Trophoblast cell (in vitro differentiated cells and primary cell): Measurements from ENCODE around the gene CELA2B.
"Not testable (repeated sequence)": the region's sequence is repeated elsewhere in the genome, so short reads cannot be mapped to it uniquely, and the experiment has no call there.

ENCODE experiments used
- DNase-seq, 2 donors: peaks; one replicate each; pipeline ENCODE4 v3.0.0-alpha.2; 2016
- H2AFZ ChIP-seq: 2 replicates; pipeline ENCODE4 v1.6.1; 2013; ENCODE audit warnings: low read length, moderate library complexity, mild to moderate bottlenecking; ENCODE audit not compliant: insufficient read depth, poor library complexity
- H2AK5ac ChIP-seq: 2 replicates; pipeline ENCODE4 v1.6.1; 2013; ENCODE audit warnings: mild to moderate bottlenecking, low read length
- H2BK120ac ChIP-seq: 2 replicates; pipeline ENCODE4 v1.6.1; 2013; ENCODE audit warnings: low read length, mild to moderate bottlenecking, moderate library complexity; ENCODE audit not compliant: insufficient read depth, poor library complexity
- H2BK12ac ChIP-seq: 2 replicates; pipeline ENCODE4 v1.6.1; 2013; ENCODE audit warnings: mild to moderate bottlenecking, low read length, moderate library complexity
- H2BK5ac ChIP-seq: 2 replicates; pipeline ENCODE4 v1.6.1; 2013; ENCODE audit warnings: low read length, low read depth, moderate library complexity, mild to moderate bottlenecking; ENCODE audit not compliant: poor library complexity
- H3K14ac ChIP-seq: 2 replicates; pipeline ENCODE4 v1.6.1; 2013; ENCODE audit warnings: mild to moderate bottlenecking, low read length
- H3K18ac ChIP-seq: 2 replicates; pipeline ENCODE4 v1.6.1; 2013; ENCODE audit warnings: mild to moderate bottlenecking, low read length
- H3K23ac ChIP-seq: 2 replicates; pipeline ENCODE4 v1.6.1; 2013; ENCODE audit warnings: low read length
- H3K27ac ChIP-seq: 2 replicates; pipeline ENCODE4 v1.5.1; 2013; ENCODE audit warnings: low read depth, mild to moderate bottlenecking, inconsistent platforms, low read length, moderate library complexity
- H3K27me3 ChIP-seq: 2 replicates; pipeline ENCODE4 v1.6.1; 2013; ENCODE audit warnings: inconsistent platforms, mild to moderate bottlenecking, low read length, moderate library complexity; ENCODE audit not compliant: insufficient read depth
- H3K36me3 ChIP-seq, 2 experiments: 1 replicate in 1 of 2; 2 replicates in 1 of 2; pipeline ENCODE4 v1.6.1; 2013; ENCODE audit warnings: low read length in 2 of 2, mild to moderate bottlenecking in 2 of 2, moderate library complexity in 1 of 2; ENCODE audit not compliant: insufficient read depth in 2 of 2, control insufficient read depth in 1 of 2
- H3K4ac ChIP-seq: 2 replicates; pipeline ENCODE4 v1.6.1; 2013; ENCODE audit warnings: low read depth, mild to moderate bottlenecking, low read length, moderate library complexity
- H3K4me1 ChIP-seq, 2 experiments: 1 replicate in 1 of 2; 2 replicates in 1 of 2; pipeline ENCODE4 v1.6.1; 2013; ENCODE audit warnings: low read length in 2 of 2, mild to moderate bottlenecking in 2 of 2, moderate library complexity in 1 of 2; ENCODE audit not compliant: insufficient read depth in 2 of 2, control insufficient read depth in 1 of 2
- H3K4me2 ChIP-seq: 2 replicates; pipeline ENCODE4 v1.6.1; 2013; ENCODE audit warnings: inconsistent platforms, mild to moderate bottlenecking, low read length, moderate library complexity
- H3K4me3 ChIP-seq: 2 replicates; pipeline ENCODE4 v1.5.1; 2013; ENCODE audit warnings: mild to moderate bottlenecking, low read depth, low read length, inconsistent platforms
- H3K79me1 ChIP-seq: one replicate; pipeline ENCODE4 v1.6.1; 2013; ENCODE audit warnings: low read length
- H3K79me2 ChIP-seq: 2 replicates; pipeline ENCODE4 v1.6.1; 2013; ENCODE audit warnings: low read length, mild to moderate bottlenecking; ENCODE audit not compliant: control insufficient read depth, insufficient read depth, poor library complexity
- H3K9ac ChIP-seq: 2 replicates; pipeline ENCODE4 v1.6.1; 2013; ENCODE audit warnings: mild to moderate bottlenecking, low read length
- H3K9me3 ChIP-seq: 2 replicates; pipeline ENCODE4 v1.6.1; 2013; ENCODE audit warnings: low read depth, mild to moderate bottlenecking, control low read depth, inconsistent platforms, low read length; ENCODE audit not compliant: insufficient read depth
- H4K12ac ChIP-seq: 2 replicates; pipeline ENCODE4 v1.6.1; 2013; ENCODE audit warnings: low read depth, mild to moderate bottlenecking, low read length, moderate library complexity
- H4K8ac ChIP-seq: 2 replicates; pipeline ENCODE4 v1.6.1; 2013; ENCODE audit warnings: low read depth, mild to moderate bottlenecking, low read length, moderate library complexity
- H4K91ac ChIP-seq: one replicate; pipeline ENCODE4 v1.6.1; 2013; ENCODE audit warnings: low read depth, mild to moderate bottlenecking, low read length, moderate library complexity
- WGBS: extraction: QIAGEN DNeasy Blood & Tissue Kit; methylation state at CpG from one replicate; pipeline ENCODE4 v1.1.7; 2013; ENCODE audit warnings: missing lambda C conversion rate; ENCODE audit not compliant: insufficient read length, insufficient coverage; ENCODE audit errors: extremely low coverage; 5-methylcytosine and 5-hydroxymethylcytosine counted together

CELA2B gene

DNA sequence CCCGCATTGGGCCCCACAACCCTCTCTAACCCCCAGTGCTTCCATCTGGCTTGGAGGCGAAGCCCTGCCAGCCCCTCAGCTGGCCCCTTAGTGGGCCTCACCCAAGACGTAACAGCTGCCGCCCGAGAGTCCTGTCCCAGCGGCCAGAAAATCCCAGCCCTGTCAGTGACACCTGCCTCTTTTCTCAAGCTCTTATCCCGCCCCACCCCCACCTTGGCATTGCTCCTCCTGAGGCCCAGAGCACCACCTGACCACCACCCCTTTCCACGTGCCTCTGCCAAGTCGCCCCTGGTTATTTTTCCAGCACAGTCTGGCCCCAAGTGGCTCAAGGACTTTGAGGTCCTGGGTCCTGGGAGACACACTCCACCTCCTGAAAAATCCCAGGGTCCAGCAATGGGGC lies 43.6 kb upstream of the CELA2B start:
- Histone ChIP-seq H2BK12ac (no peak overlapping the region), H4K91ac (no peak overlapping the region), H3K23ac (no peak overlapping the region), H3K4ac (no peak overlapping the region), H3K79me2 (no peaks in the 10 kb centered on the region), H3K27ac (no peak overlapping the region), H3K9me3 (peaks cover 3% of the 10 kb centered on the region), H3K18ac (no peak overlapping the region), H2BK5ac (no peak overlapping the region), H3K4me2 (no peak overlapping the region), H3K4me1 (peaks cover 0 to 3% of the 10 kb centered on the region in 2 experiments), H3K9ac (no peak overlapping the region), H3K14ac (no peak overlapping the region), H2BK120ac (no peak overlapping the region), H3K36me3 (peaks cover 3% of the 10 kb centered on the region in 2 experiments), H2AK5ac (no peak overlapping the region), H4K8ac (no peak overlapping the region), H4K12ac (no peak overlapping the region), H3K79me1 (no peaks in the 10 kb centered on the region), H2AFZ (no peak overlapping the region), H3K27me3 (no peaks in the 10 kb centered on the region), H3K4me3 (no peak overlapping the region)
- WGBS = no CpG with 5 or more reads among the region's 9 CpGs
- DNase-seq = no peak

- Histone ChIP-seq H3K18ac (no peak overlapping the region), H3K27me3 (no peaks in the 10 kb centered on the region), H3K79me1 (no peaks in the 10 kb centered on the region), H3K4me1 (peaks cover 0 to 3% of the 10 kb centered on the region in 2 experiments), H2BK5ac (no peak overlapping the region), H3K27ac (no peak overlapping the region), H4K91ac (no peak overlapping the region), H3K23ac (no peak overlapping the region), H4K8ac (no peak overlapping the region), H3K9ac (no peak overlapping the region), H3K79me2 (no peaks in the 10 kb centered on the region), H3K36me3 (peaks cover 2 to 3% of the 10 kb centered on the region in 2 experiments), H2AFZ (no peak overlapping the region), H3K14ac (no peak overlapping the region), H4K12ac (no peak overlapping the region), H3K4ac (no peak overlapping the region), H3K4me3 (no peak overlapping the region), H3K4me2 (no peak overlapping the region), H2AK5ac (no peak overlapping the region), H3K9me3 (peaks cover 3% of the 10 kb centered on the region), H2BK120ac (no peak overlapping the region), H2BK12ac (no peak overlapping the region)
- WGBS = no CpG with 5 or more reads among the region's 9 CpGs
- no peak for DNase-seq
Measured at GRCh38 chr1:15433471-15433870, 42.4 kb upstream of the CELA2B start.

DNA sequence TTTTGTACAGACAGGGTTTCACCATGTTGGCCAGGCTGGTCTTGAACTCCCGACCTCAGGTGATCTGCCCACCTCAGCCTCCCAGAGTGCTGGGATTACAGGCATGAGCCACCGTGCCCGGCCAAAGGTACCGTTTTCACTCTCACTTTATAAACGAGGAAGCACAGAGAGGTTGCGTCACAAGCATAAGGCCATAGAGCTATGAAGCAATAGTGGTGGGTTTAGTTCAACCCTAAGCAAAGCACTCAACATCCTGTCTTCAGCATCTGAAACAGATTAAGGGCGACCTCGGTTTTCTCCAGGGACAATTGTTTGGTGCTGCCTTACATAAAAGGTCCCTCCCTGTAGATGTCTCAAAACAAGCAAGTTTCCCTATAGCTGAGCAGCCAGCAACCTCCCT lies 41.2 kb upstream of the CELA2B start:
- not testable (repeated sequence) for H2BK5ac ChIP-seq, H3K79me1 ChIP-seq, H4K8ac ChIP-seq, H3K4me2 ChIP-seq, H3K4me3 ChIP-seq, H3K79me2 ChIP-seq, H3K4ac ChIP-seq, H3K4me1 ChIP-seq, H2AFZ ChIP-seq, H2BK120ac ChIP-seq, H3K23ac ChIP-seq, H4K12ac ChIP-seq, H3K9me3 ChIP-seq, H2BK12ac ChIP-seq, H2AK5ac ChIP-seq, H3K27ac ChIP-seq, H3K27me3 ChIP-seq, H3K18ac ChIP-seq, H3K36me3 ChIP-seq, H4K91ac ChIP-seq, H3K14ac ChIP-seq, H3K9ac ChIP-seq
- WGBS = no CpG with 5 or more reads among the region's 8 CpGs
- peak in 1 of 2 donors; percentile 45 for DNase-seq

- no peak overlapping the region for H2AK5ac ChIP-seq
- H2BK5ac ChIP-seq = no peak overlapping the region
- H4K91ac ChIP-seq = no peak overlapping the region
- H3K4me1 ChIP-seq = peaks cover 0 to 3% of the 10 kb centered on the region in 2 experiments
- peaks cover 3% of the 10 kb centered on the region for H3K9me3 ChIP-seq
- H3K4me2 ChIP-seq = no peak overlapping the region
- no peak overlapping the region for H3K9ac ChIP-seq
- no peak overlapping the region for H3K14ac ChIP-seq
- H3K4me3 ChIP-seq = peak overlapping the region; percentile 45
- no peak overlapping the region for H3K27ac ChIP-seq
- H3K23ac ChIP-seq = no peak overlapping the region
- H3K4ac ChIP-seq = no peak overlapping the region
- no peaks in the 10 kb centered on the region for H3K27me3 ChIP-seq
- no peak overlapping the region for H3K18ac ChIP-seq
- no peaks in the 10 kb centered on the region for H3K79me2 ChIP-seq
- DNase-seq = no peak
- no peak overlapping the region for H2AFZ ChIP-seq
- WGBS = no CpG with 5 or more reads among the region's 17 CpGs
- no peak overlapping the region for H2BK120ac ChIP-seq
- H2BK12ac ChIP-seq = no peak overlapping the region
- no peaks in the 10 kb centered on the region for H3K36me3 ChIP-seq
- no peaks in the 10 kb centered on the region for H3K79me1 ChIP-seq
- H4K8ac ChIP-seq = no peak overlapping the region
- no peak overlapping the region for H4K12ac ChIP-seq
Measured at GRCh38 chr1:15435239-15436077, 40.4 kb upstream of the CELA2B start.
